GM12873 (cell line): Measurements from ENCODE around the gene MUL1.

Source experiments
- CTCF ChIP-seq: IDR thresholded peaks from 2 replicates; pipeline ENCODE4 v1.5.1; 2012; ENCODE audit warnings: low read depth, mild to moderate bottlenecking, moderate library complexity, low read length, control low read depth; ENCODE audit not compliant: insufficient read depth; ENCODE audit errors: missing control alignments

MUL1 gene

GRCh38 chr1:20476265-20477038 is 31.5 kb downstream of the MUL1 start:
- TF ChIP-seq CTCF = no peak

GRCh38 chr1:20474996-20475395 is 33.0 kb downstream of the MUL1 start:
- no peak for TF ChIP-seq CTCF

DNA sequence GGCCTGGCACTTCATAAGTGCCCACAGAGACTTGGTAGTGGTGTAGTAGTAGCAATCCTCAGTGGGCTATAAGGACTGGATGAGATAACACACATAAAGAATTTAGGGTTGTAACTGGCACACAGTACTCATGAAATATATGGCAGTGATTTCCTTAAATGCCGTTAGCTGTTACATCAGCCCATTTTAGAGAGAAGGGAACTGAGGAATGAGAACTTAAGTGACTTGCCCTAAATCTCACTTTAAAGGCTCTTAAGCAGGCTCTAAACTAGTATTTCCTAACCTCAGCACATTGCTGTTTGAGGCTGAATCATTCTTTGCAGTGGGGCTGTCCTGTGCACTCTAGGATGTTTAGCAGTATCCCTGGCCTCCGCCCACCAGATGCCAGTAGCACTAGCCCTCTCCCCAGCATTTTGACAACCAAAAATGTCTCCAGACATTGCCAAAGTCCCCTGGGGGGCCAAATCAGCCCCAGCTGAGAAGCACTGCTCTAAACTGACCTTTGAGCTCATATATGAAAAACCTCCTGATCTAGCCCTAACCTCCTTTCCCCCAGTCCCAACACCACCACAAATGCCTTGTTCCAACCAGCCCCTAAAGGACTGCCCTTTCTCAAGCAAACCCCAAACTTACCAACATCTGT is 33.5 kb downstream of the MUL1 start:
- TF ChIP-seq CTCF = no peak

- TF ChIP-seq CTCF = no peak
These were observed 34.1 kb downstream of the MUL1 start for GRCh38 chr1:20473894-20474293.

- TF ChIP-seq CTCF = no peak
These were observed 34.9 kb downstream of the MUL1 start for GRCh38 chr1:20472860-20473711.

DNA sequence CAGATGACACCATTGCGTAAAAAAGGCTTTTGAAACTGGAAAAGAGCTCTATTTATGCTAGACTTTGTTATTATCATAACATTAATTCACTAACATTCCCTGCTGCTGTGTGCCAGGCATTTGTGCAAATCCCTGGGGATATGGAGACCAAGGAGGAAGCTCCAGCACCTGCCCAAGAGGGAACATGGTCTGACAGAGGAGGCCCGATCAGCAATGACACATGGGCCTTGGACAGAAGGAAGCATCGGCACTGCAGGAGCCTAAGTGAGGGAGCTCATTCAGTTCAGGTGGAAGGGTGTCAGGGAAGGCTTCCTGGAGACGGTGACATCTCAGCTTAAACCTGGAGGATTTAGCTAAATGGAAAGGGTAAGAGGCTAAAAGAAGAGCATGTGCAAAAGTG is 35.8 kb downstream of the MUL1 start:
- TF ChIP-seq CTCF = no peak

GRCh38 chr1:20470194-20470593 is 37.8 kb downstream of the MUL1 start:
- no peak for TF ChIP-seq CTCF
